Lower lobe of right lung (tissue), 2 donors: ENCODE measurements around the gene AGBL2. TPM values are rescaled to one million over a fixed set of nuclear protein-coding genes. Genes with fewer than 3 reads are reported as not detected.
A peak's percentile ranks its signal among the peaks of the same experiment; 100 is the strongest.

Source experiments
- ATAC-seq, 2 donors: fragments of 200-7000 bp; cut with Tn5 transposase; one replicate each; pipeline ENCODE4 v1.9.1; 2020 to 2022; ENCODE audit warnings: mild to moderate bottlenecking in 2 of 2, moderate library complexity in 2 of 2
- DNase-seq: peaks from one replicate; pipeline ENCODE4 v3.0.0-alpha.2; 2020
- H3K27ac ChIP-seq: fragments of 200-600 bp; one replicate; pipeline ENCODE4 v1.8.0; 2022
- H3K27me3 ChIP-seq: fragments of 200-600 bp; one replicate; pipeline ENCODE4 v1.8.0; 2022; ENCODE audit warnings: low read depth
- H3K36me3 ChIP-seq: fragments of 200-600 bp; one replicate; pipeline ENCODE4 v1.8.0; 2022; ENCODE audit warnings: mild to moderate bottlenecking
- H3K4me1 ChIP-seq: fragments of 200-600 bp; one replicate; pipeline ENCODE4 v1.8.0; 2022
- H3K4me3 ChIP-seq: fragments of 200-600 bp; one replicate; pipeline ENCODE4 v1.8.0; 2022; ENCODE audit warnings: mild to moderate bottlenecking
- H3K9me3 ChIP-seq: fragments of 200-600 bp; one replicate; pipeline ENCODE4 v1.8.0; 2022
- CTCF ChIP-seq: fragments of 200-600 bp; IDR thresholded peaks from one replicate; pipeline ENCODE4 v1.8.0; 2022; ENCODE audit warnings: antibody characterized with exemption, mild to moderate bottlenecking
- intact Hi-C: fragments of 100-400 bp; cut with DNase I; formaldehyde crosslinking; loops from one replicate; pipeline ENCODE4 v1.11.0; 2022
- total RNA-seq: library from RNA; stranded (reverse); fragmentation: NEBNext Ultra II Directional; extraction: Animal tissue kit (Norgen Biotek cat#: 25700); gene quantifications from one replicate; pipeline ENCODE4 v1.2.1, GENCODE V29; 2021
- donor health status: DM: no; HTN: yes; CAD: no; lungs with severe emphysema.

The AGBL2 gene
- total RNA-seq, 1 donor from 2014 or later: 6.0 TPM

GRCh38 chr11:47626234-47626633 lies 88.9 kb downstream of the AGBL2 start:
- no peak for TF ChIP-seq CTCF
- Histone ChIP-seq H3K27ac (no peak overlapping the region), H3K4me3 (no peak overlapping the region), H3K9me3 (no peaks in the 10 kb centered on the region), H3K27me3 (no peaks in the 10 kb centered on the region), H3K4me1 (no peaks in the 10 kb centered on the region), H3K36me3 (peaks cover 100% of the 10 kb centered on the region)
- intact Hi-C loops: no loop called here
- ATAC-seq (no peak), DNase-seq (no peak)

GRCh38 chr11:47620836-47621378 lies 94.3 kb downstream of the AGBL2 start:
- peaks cover 6% of the 10 kb centered on the region for H3K4me1 ChIP-seq
- intact Hi-C loops: no loop called here
- ATAC-seq (no peak), DNase-seq (no peak)
- H3K36me3 ChIP-seq: peaks cover 97% of the 10 kb centered on the region
- no peaks in the 10 kb centered on the region for H3K27me3 ChIP-seq
- no peaks in the 10 kb centered on the region for H3K9me3 ChIP-seq
- no peak overlapping the region for H3K27ac ChIP-seq
- TF ChIP-seq CTCF: no peak
- H3K4me3 ChIP-seq: no peak overlapping the region

- ATAC-seq (no peak), DNase-seq (no peak)
- Histone ChIP-seq H3K36me3 (peaks cover 62% of the 10 kb centered on the region), H3K9me3 (no peaks in the 10 kb centered on the region), H3K27ac (no peak overlapping the region), H3K27me3 (no peaks in the 10 kb centered on the region), H3K4me1 (peaks cover 6% of the 10 kb centered on the region), H3K4me3 (no peak overlapping the region)
- TF ChIP-seq CTCF: no peak
- intact Hi-C loops: no loop called here
These were observed 97.8 kb downstream of the AGBL2 start for GRCh38 chr11:47617417-47617809.

- Histone ChIP-seq H3K27ac (no peak overlapping the region), H3K4me3 (no peak overlapping the region), H3K4me1 (peaks cover 6% of the 10 kb centered on the region), H3K9me3 (no peaks in the 10 kb centered on the region), H3K36me3 (peaks cover 57% of the 10 kb centered on the region), H3K27me3 (no peaks in the 10 kb centered on the region)
- peak; percentile 58 for TF ChIP-seq CTCF
- DNase-seq (no peak), ATAC-seq (peak; percentile 52)
- intact Hi-C loops: no loop called here
These were observed 98.3 kb downstream of the AGBL2 start for GRCh38 chr11:47616726-47617416.

GRCh38 chr11:47615249-47615648 lies 99.9 kb downstream of the AGBL2 start:
- no peak overlapping the region for H3K27ac ChIP-seq
- H3K9me3 ChIP-seq: no peaks in the 10 kb centered on the region
- DNase-seq (no peak), ATAC-seq (no peak)
- no peak for TF ChIP-seq CTCF
- H3K27me3 ChIP-seq: no peaks in the 10 kb centered on the region
- intact Hi-C loops: no loop called here
- H3K36me3 ChIP-seq: peaks cover 52% of the 10 kb centered on the region
- peaks cover 6% of the 10 kb centered on the region for H3K4me1 ChIP-seq
- no peak overlapping the region for H3K4me3 ChIP-seq
